T-cell (primary cell): ENCODE results near the gene CTNNA3. TPM values are rescaled to one million over a fixed set of nuclear protein-coding genes. Genes with fewer than 3 reads are reported as not detected.

Experiments
- ATAC-seq, 4 experiments: fragments of 200-7000 bp in 3 of 4; fragments of 150-1000 bp in 1 of 4; cut with Tn5 transposase; replicated peaks in 1 of 4; 1 replicate in 3 of 4; 2 replicates in 1 of 4; pipeline ENCODE4 v1.10.0; 2021; ENCODE audit warnings: moderate library complexity in 3 of 4, mild to moderate bottlenecking in 2 of 4, moderate number of reproducible peaks in 1 of 4
- CTCF ChIA-PET, 2 donors: fragments of 300-600 bp; sonication (Branson Sonifier 250); formaldehyde crosslinking; loops; one replicate each; lab custom pipeline; 2022; ENCODE audit warnings: antibody characterized with exemption in 2 of 2; lab: Charles Lee
- POLR2A ChIA-PET, 2 donors: fragments of 300-600 bp; sonication (Branson Sonifier 250); formaldehyde crosslinking; loops; one replicate each; lab custom pipeline; 2022; ENCODE audit warnings: antibody characterized with exemption in 2 of 2; lab: Charles Lee
- DNase-seq, 35 experiments: peaks; one replicate each; pipeline versions ENCODE4 v3.0.0 to v3.0.0-alpha.2; 2013 to 2023
- H3K27ac ChIP-seq: one replicate; pipeline ENCODE4 v1.5.1; 2013; ENCODE audit warnings: low read length
- H3K27me3 ChIP-seq, 2 experiments: replicated peaks in 1 of 2; 1 replicate in 1 of 2; 2 replicates in 1 of 2; pipeline versions ENCODE4 v1.6.1 to v1.7.0; 2013; ENCODE audit warnings: low read length in 1 of 2, mixed read lengths in 1 of 2; ENCODE audit not compliant: control insufficient read depth in 2 of 2, insufficient read depth in 2 of 2; ENCODE audit errors: extremely low read depth in 1 of 2
- H3K36me3 ChIP-seq, 2 donors: 1 replicate in 1 of 2; 2 replicates in 1 of 2; pipeline versions ENCODE4 v1.6.1 to v1.7.0; 2013; ENCODE audit warnings: low read length in 1 of 2; ENCODE audit not compliant: control insufficient read depth in 2 of 2, insufficient read depth in 1 of 2; ENCODE audit errors: extremely low read depth in 1 of 2
- H3K4me1 ChIP-seq, 2 experiments: 1 replicate in 1 of 2; 2 replicates in 1 of 2; pipeline versions ENCODE4 v1.6.1 to v1.7.0; 2013; ENCODE audit warnings: low read length in 2 of 2, mixed read lengths in 1 of 2; ENCODE audit not compliant: insufficient read depth in 2 of 2, control insufficient read depth in 1 of 2; ENCODE audit errors: extremely low read depth in 1 of 2
- H3K4me3 ChIP-seq, 2 donors: 1 replicate in 1 of 2; 2 replicates in 1 of 2; pipeline versions ENCODE4 v1.5.1 to v1.7.0; 2013; ENCODE audit warnings: mild to moderate bottlenecking in 2 of 2, low read length in 1 of 2, moderate library complexity in 1 of 2; ENCODE audit not compliant: control insufficient read depth in 1 of 2; ENCODE audit errors: extremely low read depth in 1 of 2
- H3K9me3 ChIP-seq: 2 replicates; pipeline ENCODE4 v1.7.0; 2013
- H3K27ac Mint-ChIP-seq, 2 donors: one replicate each; pipeline ENCODE4 v1.8.0; 2020 to 2021; ENCODE audit warnings: mild to moderate bottlenecking in 2 of 2, mixed read lengths in 2 of 2
- H3K27me3 Mint-ChIP-seq, 2 donors: one replicate each; pipeline ENCODE4 v1.8.0; 2021 to 2022; ENCODE audit warnings: mixed read lengths in 2 of 2
- H3K36me3 Mint-ChIP-seq: one replicate; pipeline ENCODE4 v1.8.0; 2021; ENCODE audit warnings: mixed read lengths
- H3K4me1 Mint-ChIP-seq, 3 donors: one replicate each; pipeline ENCODE4 v1.8.0; 2020 to 2022; ENCODE audit warnings: mixed read lengths in 3 of 3, mild to moderate bottlenecking in 1 of 3
- H3K4me3 Mint-ChIP-seq, 3 donors: one replicate each; pipeline ENCODE4 v1.8.0; 2020 to 2022; ENCODE audit warnings: mild to moderate bottlenecking in 3 of 3, mixed read lengths in 3 of 3, moderate library complexity in 3 of 3
- H3K9me3 Mint-ChIP-seq, 3 donors: one replicate each; pipeline ENCODE4 v1.8.0; 2020 to 2022; ENCODE audit warnings: mixed read lengths in 3 of 3
- WGBS: methylation state at CpG from one replicate; pipeline ENCODE4 v1.1.5; 2013; ENCODE audit warnings: missing lambda C conversion rate; ENCODE audit not compliant: insufficient coverage; 5-methylcytosine and 5-hydroxymethylcytosine counted together
- total RNA-seq, 35 experiments: library from RNA in 6 of 35; stranded (reverse) in 6 of 35; fragments of 120-200 nt in 1 of 35; gene quantifications; one replicate each; pipeline versions ENCODE4 v1.2.1 to v1.2.4 and lab custom pipeline; 2013 to 2026

CTNNA3 gene
- total RNA-seq, 5 donors from 2014 or later (not counting 1 experiment from before 2014, with no cell fraction given) = 0.88 TPM; not detected in 4

GRCh38 chr10:66673071-66673470, 1022.9 kb downstream of the CTNNA3 start:
- H3K4me3 ChIP-seq = no peak overlapping the region
- H3K9me3 ChIP-seq = no peaks in the 10 kb centered on the region
- WGBS = no CpG with 5 or more reads among the region's 2 CpGs

GRCh38 chr10:66671562-66671961, 1024.4 kb downstream of the CTNNA3 start:
- Histone ChIP-seq H3K27me3 (no peaks in the 10 kb centered on the region), H3K27ac (no peak overlapping the region), H3K9me3 (no peaks in the 10 kb centered on the region), H3K4me3 (no peak overlapping the region), H3K36me3 (no peaks in the 10 kb centered on the region), H3K4me1 (no peaks in the 10 kb centered on the region)
- ATAC-seq = no peak
- no peak for DNase-seq
- Mint-ChIP-seq H3K36me3 (no peaks in the 10 kb centered on the region), H3K4me1 (no peaks in the 10 kb centered on the region), H3K27ac (no peak overlapping the region), H3K9me3 (peaks cover 0 to 5% (median 0%) of the 10 kb centered on the region in 3 donors), H3K4me3 (no peak overlapping the region), H3K27me3 (no peaks in the 10 kb centered on the region)
- ChIA-PET CTCF (no interaction called here), POLR2A (no interaction called here)
- no CpG with 5 or more reads among the region's 1 CpG for WGBS

More at GRCh38 chr10:66673071-66673470, 1022.9 kb downstream of the CTNNA3 start:
- no peaks in the 10 kb centered on the region for H3K27me3 Mint-ChIP-seq
- ChIA-PET POLR2A (no interaction called here), CTCF (no interaction called here)
- Histone ChIP-seq H3K27me3 (no peaks in the 10 kb centered on the region), H3K4me1 (no peaks in the 10 kb centered on the region), H3K27ac (no peak overlapping the region), H3K36me3 (no peaks in the 10 kb centered on the region)
- peaks cover 0 to 5% (median 0%) of the 10 kb centered on the region in 3 donors for H3K9me3 Mint-ChIP-seq
- DNase-seq (no peak), ATAC-seq (no peak)
- H3K4me3 Mint-ChIP-seq = no peak overlapping the region
- no peaks in the 10 kb centered on the region for H3K4me1 Mint-ChIP-seq
- H3K27ac Mint-ChIP-seq = no peak overlapping the region
- H3K36me3 Mint-ChIP-seq = no peaks in the 10 kb centered on the region

- Mint-ChIP-seq H3K4me3 (no peak overlapping the region), H3K36me3 (no peaks in the 10 kb centered on the region), H3K9me3 (peaks cover 0 to 5% (median 0%) of the 10 kb centered on the region in 3 donors), H3K27me3 (no peaks in the 10 kb centered on the region), H3K4me1 (no peaks in the 10 kb centered on the region), H3K27ac (no peak overlapping the region)
- no peaks in the 10 kb centered on the region for H3K9me3 ChIP-seq
- H3K27me3 ChIP-seq = no peaks in the 10 kb centered on the region
- WGBS = no CpG with 5 or more reads among the region's 1 CpG
- H3K4me1 ChIP-seq = no peaks in the 10 kb centered on the region
- ATAC-seq (no peak), DNase-seq (no peak)
- H3K4me3 ChIP-seq = no peak overlapping the region
- ChIA-PET POLR2A (no interaction called here), CTCF (no interaction called here)
- H3K36me3 ChIP-seq = no peaks in the 10 kb centered on the region
- H3K27ac ChIP-seq = no peak overlapping the region
These were observed 1024.9 kb downstream of the CTNNA3 start for GRCh38 chr10:66671064-66671463.

GRCh38 chr10:66656499-66656898, 1039.5 kb downstream of the CTNNA3 start:
- ChIA-PET CTCF (no interaction called here), POLR2A (no interaction called here)
- H3K27ac Mint-ChIP-seq = no peak overlapping the region
- DNase-seq = no peak
- no peak overlapping the region for H3K27ac ChIP-seq
- H3K4me3 ChIP-seq = no peak overlapping the region
- no peak overlapping the region for H3K4me3 Mint-ChIP-seq
- H3K9me3 ChIP-seq = no peaks in the 10 kb centered on the region
- no peak for ATAC-seq
- H3K9me3 Mint-ChIP-seq = peaks cover 0 to 2% (median 0%) of the 10 kb centered on the region in 3 donors
- no peaks in the 10 kb centered on the region for H3K27me3 ChIP-seq
- no peaks in the 10 kb centered on the region for H3K27me3 Mint-ChIP-seq
- H3K36me3 ChIP-seq = no peaks in the 10 kb centered on the region
- H3K36me3 Mint-ChIP-seq = no peaks in the 10 kb centered on the region
- no peaks in the 10 kb centered on the region for H3K4me1 ChIP-seq
- H3K4me1 Mint-ChIP-seq = no peaks in the 10 kb centered on the region

- Histone ChIP-seq H3K4me1 (no peaks in the 10 kb centered on the region), H3K9me3 (no peaks in the 10 kb centered on the region), H3K36me3 (no peaks in the 10 kb centered on the region), H3K27ac (no peak overlapping the region), H3K27me3 (no peaks in the 10 kb centered on the region), H3K4me3 (no peak overlapping the region)
- no peak for ATAC-seq
- H3K4me3 Mint-ChIP-seq = no peak overlapping the region
- no peaks in the 10 kb centered on the region for H3K4me1 Mint-ChIP-seq
- H3K9me3 Mint-ChIP-seq = peaks cover 0 to 2% (median 0%) of the 10 kb centered on the region in 3 donors
- H3K27me3 Mint-ChIP-seq = no peaks in the 10 kb centered on the region
- H3K27ac Mint-ChIP-seq = no peak overlapping the region
- H3K36me3 Mint-ChIP-seq = no peaks in the 10 kb centered on the region
- DNase-seq = no peak
- POLR2A ChIA-PET = no interaction called here
- CTCF ChIA-PET = no interaction called here
- no CpG with 5 or more reads among the region's 1 CpG for WGBS
These were observed 1041.1 kb downstream of the CTNNA3 start for GRCh38 chr10:66654861-66655260.

- ChIA-PET CTCF (no interaction called here), POLR2A (no interaction called here)
- no peaks in the 10 kb centered on the region for H3K4me1 Mint-ChIP-seq
- no peaks in the 10 kb centered on the region for H3K27me3 Mint-ChIP-seq
- Histone ChIP-seq H3K36me3 (no peaks in the 10 kb centered on the region), H3K27me3 (no peaks in the 10 kb centered on the region), H3K4me1 (no peaks in the 10 kb centered on the region), H3K4me3 (no peak overlapping the region), H3K9me3 (no peaks in the 10 kb centered on the region), H3K27ac (no peak overlapping the region)
- WGBS = 90% methylated on average over 23 of the region's 30 CpGs
- H3K27ac Mint-ChIP-seq = no peak overlapping the region
- DNase-seq = no peak
- no peak overlapping the region for H3K4me3 Mint-ChIP-seq
- ATAC-seq = no peak
- no peaks in the 10 kb centered on the region for H3K36me3 Mint-ChIP-seq
- H3K9me3 Mint-ChIP-seq = peaks cover 0 to 5% (median 4%) of the 10 kb centered on the region in 3 donors
These were observed 1044.5 kb downstream of the CTNNA3 start for GRCh38 chr10:66651308-66652082.
